B cell (primary cell): Measurements from ENCODE around the gene SLC9C1.

Source experiments
- CTCF ChIP-seq: fragments of 200-600 bp; IDR thresholded peaks from one replicate; pipeline ENCODE4 v1.8.0; 2022; ENCODE audit warnings: antibody characterized with exemption, mild to moderate bottlenecking
- EZH2 ChIP-seq: IDR thresholded peaks from 2 replicates; pipeline ENCODE4 v1.6.1; 2012; ENCODE audit warnings: borderline replicate concordance, low read depth, mild to moderate bottlenecking, moderate library complexity, low read length; ENCODE audit not compliant: insufficient read depth, poor library complexity, severe bottlenecking

DNA sequence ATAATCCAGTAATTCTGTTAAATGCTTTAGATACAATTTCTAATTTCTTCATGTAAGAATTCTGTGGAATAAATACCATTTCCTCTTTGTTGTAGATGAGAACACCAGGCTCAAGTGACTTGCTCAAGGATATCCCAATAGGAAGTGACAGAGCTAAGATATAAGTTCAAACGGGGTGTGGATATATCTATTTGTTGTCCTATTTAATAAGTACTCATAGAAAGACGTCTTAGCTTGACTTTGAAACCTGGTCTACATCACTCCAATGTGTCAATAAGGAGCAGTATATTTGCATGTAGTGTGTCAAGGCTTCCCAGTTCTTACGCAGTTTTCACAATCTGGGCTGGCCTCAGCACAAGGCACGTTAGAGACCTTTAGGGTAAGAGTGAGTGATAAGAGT lies 156.2 kb downstream of the SLC9C1 start:
- TF ChIP-seq CTCF (no peak), EZH2 (no peak)
